ENCODE measurements around the gene CLDN2.

Gene CLDN2

DNA sequence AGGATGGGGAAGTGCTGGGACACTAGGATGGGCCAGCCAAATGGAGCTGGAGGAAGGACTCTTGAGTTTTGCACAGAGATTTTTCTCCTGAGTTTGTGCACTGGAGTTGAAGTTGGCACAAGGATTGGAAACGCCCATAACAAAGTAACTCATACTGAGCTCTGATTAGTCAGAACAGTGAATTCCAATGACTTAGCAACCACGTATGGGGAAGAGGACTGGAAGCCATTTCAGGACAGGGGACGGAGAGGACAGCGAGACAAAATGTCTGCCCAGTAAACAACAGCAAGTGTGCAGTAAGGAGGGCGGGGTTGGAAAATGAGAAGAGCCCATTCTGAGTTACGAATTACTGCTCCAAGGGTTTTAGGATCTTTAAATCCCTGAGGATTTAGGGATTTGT, 22.9 kb upstream of the CLDN2 start:
- Histone ChIP-seq H3K4me1 (ENCODE audit: control insufficient read depth in 2 of 2, insufficient read depth in 1 of 2, low read depth in 1 of 2, low read length in 2 of 2) (peaks cover 0 to 2% of the 10 kb centered on the region in 2 donors), H3K4me2 (ENCODE audit: insufficient read depth, low read length, poor library complexity, severe bottlenecking) (no peak overlapping the region), H3K9ac (ENCODE audit: low read depth, low read length, poor library complexity) (no peak overlapping the region), H2BK120ac (ENCODE audit: low read depth, low read length) (no peak overlapping the region), H2AFZ (ENCODE audit: low read length) (peak overlapping the region; percentile 43), H2BK12ac (ENCODE audit: low read length) (no peak overlapping the region), H3K27me3 (ENCODE audit: control insufficient read depth in 3 of 3, insufficient read depth in 3 of 3, low read depth in 1 of 3, low read length in 3 of 3) (peaks cover 0 to 15% (median 0%) of the 10 kb centered on the region in 3 experiments), H3K4ac (ENCODE audit: low read length) (no peak overlapping the region), H4K91ac (ENCODE audit: low read depth, low read length, poor library complexity) (no peak overlapping the region), H3K36me3 (replicated peaks in 1 of 2; ENCODE audit: control insufficient read depth in 2 of 2, insufficient read depth in 2 of 2, low read length in 2 of 2) (no peaks in the 10 kb centered on the region), H3K18ac (ENCODE audit: low read length) (no peak overlapping the region), H4K8ac (ENCODE audit: low read depth, low read length) (no peak overlapping the region), H3K27ac (replicated peaks; ENCODE audit: low read length) (no peak overlapping the region), H3K23ac (ENCODE audit: low read depth, low read length, poor library complexity) (no peak overlapping the region), H2BK15ac (ENCODE audit: low read length) (no peak overlapping the region), H3K79me1 (ENCODE audit: low read depth, low read length) (no peaks in the 10 kb centered on the region), H3K9me3 (replicated peaks in 1 of 2; ENCODE audit: control insufficient read depth in 2 of 2, insufficient read depth in 1 of 2, low read depth in 1 of 2, low read length in 2 of 2) (no peaks in the 10 kb centered on the region), H3K4me3 (ENCODE audit: low read length in 2 of 2) (no peak overlapping the region), H3K14ac (ENCODE audit: low read length) (no peak overlapping the region), H2AK5ac (ENCODE audit: low read depth, low read length) (no peak overlapping the region), H2BK5ac (ENCODE audit: low read length) (no peak overlapping the region)
- DNase-seq (ENCODE audit: low spot score): no peak
- WGBS, 2 donors (ENCODE audit: extremely low coverage in 2 of 2, insufficient read length in 2 of 2, insufficient replicate concordance in 1 of 2): no CpG with 5 or more reads among the region's 6 CpGs

DNA sequence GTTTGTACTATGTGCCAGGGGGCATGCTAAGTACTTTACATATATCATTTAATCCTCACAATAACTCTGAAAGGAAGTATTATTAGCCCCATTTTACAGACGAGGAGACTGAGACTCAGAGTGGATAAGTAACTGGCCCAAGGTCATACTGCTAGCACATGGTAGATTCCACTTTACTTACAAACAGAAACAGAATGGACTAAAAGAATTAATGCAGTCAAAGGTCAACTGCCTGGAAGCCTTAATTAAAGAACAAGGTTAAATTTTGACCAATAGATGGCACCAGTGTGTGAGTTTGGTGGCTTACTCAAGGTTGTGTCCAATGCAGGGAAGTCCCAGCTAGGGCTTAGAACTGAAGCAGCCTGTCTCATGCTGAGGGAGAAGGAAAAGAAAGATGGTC, 21.7 kb upstream of the CLDN2 start:
- WGBS, 2 donors (ENCODE audit: extremely low coverage in 2 of 2, insufficient read length in 2 of 2, insufficient replicate concordance in 1 of 2): no CpG with 5 or more reads among the region's 1 CpG
- no peak overlapping the region for H2BK5ac ChIP-seq (ENCODE audit: low read length)
- H4K91ac ChIP-seq (ENCODE audit: low read depth, low read length, poor library complexity): no peak overlapping the region
- no peaks in the 10 kb centered on the region for H3K79me1 ChIP-seq (ENCODE audit: low read depth, low read length)
- no peak overlapping the region for H3K4me3 ChIP-seq (ENCODE audit: low read length in 2 of 2)
- H2AK5ac ChIP-seq (ENCODE audit: low read depth, low read length): no peak overlapping the region
- DNase-seq (ENCODE audit: low spot score): peak; percentile 40
- H3K27me3 ChIP-seq (ENCODE audit: control insufficient read depth in 3 of 3, insufficient read depth in 3 of 3, low read depth in 1 of 3, low read length in 3 of 3): peaks cover 0 to 9% (median 0%) of the 10 kb centered on the region in 3 experiments
- no peak overlapping the region for H4K8ac ChIP-seq (ENCODE audit: low read depth, low read length)
- peaks cover 0 to 4% of the 10 kb centered on the region in 2 donors for H3K4me1 ChIP-seq (ENCODE audit: control insufficient read depth in 2 of 2, insufficient read depth in 1 of 2, low read depth in 1 of 2, low read length in 2 of 2)
- H3K14ac ChIP-seq (ENCODE audit: low read length): no peak overlapping the region
- H3K36me3 ChIP-seq (replicated peaks in 1 of 2; ENCODE audit: control insufficient read depth in 2 of 2, insufficient read depth in 2 of 2, low read length in 2 of 2): no peaks in the 10 kb centered on the region
- no peaks in the 10 kb centered on the region for H3K9me3 ChIP-seq (replicated peaks in 1 of 2; ENCODE audit: control insufficient read depth in 2 of 2, insufficient read depth in 1 of 2, low read depth in 1 of 2, low read length in 2 of 2)
- no peak overlapping the region for H3K27ac ChIP-seq (replicated peaks; ENCODE audit: low read length)
- H3K18ac ChIP-seq (ENCODE audit: low read length): no peak overlapping the region
- peak overlapping the region; percentile 18 for H2AFZ ChIP-seq (ENCODE audit: low read length)
- no peak overlapping the region for H3K23ac ChIP-seq (ENCODE audit: low read depth, low read length, poor library complexity)
- no peak overlapping the region for H3K9ac ChIP-seq (ENCODE audit: low read depth, low read length, poor library complexity)
- H2BK12ac ChIP-seq (ENCODE audit: low read length): no peak overlapping the region
- H2BK15ac ChIP-seq (ENCODE audit: low read length): no peak overlapping the region
- H3K4ac ChIP-seq (ENCODE audit: low read length): no peak overlapping the region
- no peak overlapping the region for H3K4me2 ChIP-seq (ENCODE audit: insufficient read depth, low read length, poor library complexity, severe bottlenecking)
- no peak overlapping the region for H2BK120ac ChIP-seq (ENCODE audit: low read depth, low read length)

- no peak overlapping the region for H2BK120ac ChIP-seq (ENCODE audit: low read depth, low read length)
- no peak overlapping the region for H3K23ac ChIP-seq (ENCODE audit: low read depth, low read length, poor library complexity)
- no peak for DNase-seq (ENCODE audit: low spot score)
- no peaks in the 10 kb centered on the region for H3K36me3 ChIP-seq (replicated peaks in 1 of 2; ENCODE audit: control insufficient read depth in 2 of 2, insufficient read depth in 2 of 2, low read length in 2 of 2)
- H4K91ac ChIP-seq (ENCODE audit: low read depth, low read length, poor library complexity): no peak overlapping the region
- H3K14ac ChIP-seq (ENCODE audit: low read length): no peak overlapping the region
- no peak overlapping the region for H3K4me3 ChIP-seq (ENCODE audit: low read length in 2 of 2)
- H3K27me3 ChIP-seq (ENCODE audit: control insufficient read depth in 3 of 3, insufficient read depth in 3 of 3, low read depth in 1 of 3, low read length in 3 of 3): peaks cover 0 to 9% (median 0%) of the 10 kb centered on the region in 3 experiments
- H3K4me1 ChIP-seq (ENCODE audit: control insufficient read depth in 2 of 2, insufficient read depth in 1 of 2, low read depth in 1 of 2, low read length in 2 of 2): peaks cover 0 to 10% of the 10 kb centered on the region in 2 donors
- H2BK5ac ChIP-seq (ENCODE audit: low read length): no peak overlapping the region
- no peak overlapping the region for H3K4ac ChIP-seq (ENCODE audit: low read length)
- no peak overlapping the region for H3K9ac ChIP-seq (ENCODE audit: low read depth, low read length, poor library complexity)
- no peak overlapping the region for H3K18ac ChIP-seq (ENCODE audit: low read length)
- no peak overlapping the region for H2BK15ac ChIP-seq (ENCODE audit: low read length)
- WGBS, 2 donors (ENCODE audit: extremely low coverage in 2 of 2, insufficient read length in 2 of 2, insufficient replicate concordance in 1 of 2): no CpG with 5 or more reads among the region's 2 CpGs
- no peak overlapping the region for H2BK12ac ChIP-seq (ENCODE audit: low read length)
- no peaks in the 10 kb centered on the region for H3K9me3 ChIP-seq (replicated peaks in 1 of 2; ENCODE audit: control insufficient read depth in 2 of 2, insufficient read depth in 1 of 2, low read depth in 1 of 2, low read length in 2 of 2)
- H3K79me1 ChIP-seq (ENCODE audit: low read depth, low read length): no peaks in the 10 kb centered on the region
- H3K4me2 ChIP-seq (ENCODE audit: insufficient read depth, low read length, poor library complexity, severe bottlenecking): no peak overlapping the region
- no peak overlapping the region for H2AFZ ChIP-seq (ENCODE audit: low read length)
- H3K27ac ChIP-seq (replicated peaks; ENCODE audit: low read length): no peak overlapping the region
- H4K8ac ChIP-seq (ENCODE audit: low read depth, low read length): no peak overlapping the region
- H2AK5ac ChIP-seq (ENCODE audit: low read depth, low read length): no peak overlapping the region
Measured at GRCh38 chrX:106899276-106899675, 20.9 kb upstream of the CLDN2 start.

GRCh38 chrX:106899841-106900240, 20.4 kb upstream of the CLDN2 start:
- no peaks in the 10 kb centered on the region for H3K9me3 ChIP-seq (replicated peaks in 1 of 2; ENCODE audit: control insufficient read depth in 2 of 2, insufficient read depth in 1 of 2, low read depth in 1 of 2, low read length in 2 of 2)
- H3K27me3 ChIP-seq (ENCODE audit: control insufficient read depth in 3 of 3, insufficient read depth in 3 of 3, low read depth in 1 of 3, low read length in 3 of 3): peaks cover 0 to 9% (median 0%) of the 10 kb centered on the region in 3 experiments
- no peak overlapping the region for H2AFZ ChIP-seq (ENCODE audit: low read length)
- peaks cover 0 to 10% of the 10 kb centered on the region in 2 donors for H3K4me1 ChIP-seq (ENCODE audit: control insufficient read depth in 2 of 2, insufficient read depth in 1 of 2, low read depth in 1 of 2, low read length in 2 of 2)
- no peak overlapping the region for H3K14ac ChIP-seq (ENCODE audit: low read length)
- H3K4me3 ChIP-seq (ENCODE audit: low read length in 2 of 2): no peak overlapping the region
- no peaks in the 10 kb centered on the region for H3K36me3 ChIP-seq (replicated peaks in 1 of 2; ENCODE audit: control insufficient read depth in 2 of 2, insufficient read depth in 2 of 2, low read length in 2 of 2)
- no peak overlapping the region for H3K4ac ChIP-seq (ENCODE audit: low read length)
- no peak overlapping the region for H2BK5ac ChIP-seq (ENCODE audit: low read length)
- H4K91ac ChIP-seq (ENCODE audit: low read depth, low read length, poor library complexity): no peak overlapping the region
- H2BK15ac ChIP-seq (ENCODE audit: low read length): no peak overlapping the region
- no peak overlapping the region for H3K27ac ChIP-seq (replicated peaks; ENCODE audit: low read length)
- no peak overlapping the region for H3K23ac ChIP-seq (ENCODE audit: low read depth, low read length, poor library complexity)
- DNase-seq (ENCODE audit: low spot score): no peak
- H2BK12ac ChIP-seq (ENCODE audit: low read length): no peak overlapping the region
- no peak overlapping the region for H3K4me2 ChIP-seq (ENCODE audit: insufficient read depth, low read length, poor library complexity, severe bottlenecking)
- H3K9ac ChIP-seq (ENCODE audit: low read depth, low read length, poor library complexity): no peak overlapping the region
- H3K79me1 ChIP-seq (ENCODE audit: low read depth, low read length): no peaks in the 10 kb centered on the region
- H2BK120ac ChIP-seq (ENCODE audit: low read depth, low read length): no peak overlapping the region
- no peak overlapping the region for H3K18ac ChIP-seq (ENCODE audit: low read length)
- no peak overlapping the region for H2AK5ac ChIP-seq (ENCODE audit: low read depth, low read length)
- WGBS, 2 donors (ENCODE audit: extremely low coverage in 2 of 2, insufficient read length in 2 of 2, insufficient replicate concordance in 1 of 2): no CpG with 5 or more reads among the region's 1 CpG
- no peak overlapping the region for H4K8ac ChIP-seq (ENCODE audit: low read depth, low read length)
